Fibroblast of the conjunctiva (primary cell): Measurements from ENCODE around the gene DPP8.

Experiments
- DNase-seq: peaks from one replicate; pipeline ENCODE4 v3.0.0-alpha.2; 2010; ENCODE audit warnings: low read depth

Gene DPP8

DNA sequence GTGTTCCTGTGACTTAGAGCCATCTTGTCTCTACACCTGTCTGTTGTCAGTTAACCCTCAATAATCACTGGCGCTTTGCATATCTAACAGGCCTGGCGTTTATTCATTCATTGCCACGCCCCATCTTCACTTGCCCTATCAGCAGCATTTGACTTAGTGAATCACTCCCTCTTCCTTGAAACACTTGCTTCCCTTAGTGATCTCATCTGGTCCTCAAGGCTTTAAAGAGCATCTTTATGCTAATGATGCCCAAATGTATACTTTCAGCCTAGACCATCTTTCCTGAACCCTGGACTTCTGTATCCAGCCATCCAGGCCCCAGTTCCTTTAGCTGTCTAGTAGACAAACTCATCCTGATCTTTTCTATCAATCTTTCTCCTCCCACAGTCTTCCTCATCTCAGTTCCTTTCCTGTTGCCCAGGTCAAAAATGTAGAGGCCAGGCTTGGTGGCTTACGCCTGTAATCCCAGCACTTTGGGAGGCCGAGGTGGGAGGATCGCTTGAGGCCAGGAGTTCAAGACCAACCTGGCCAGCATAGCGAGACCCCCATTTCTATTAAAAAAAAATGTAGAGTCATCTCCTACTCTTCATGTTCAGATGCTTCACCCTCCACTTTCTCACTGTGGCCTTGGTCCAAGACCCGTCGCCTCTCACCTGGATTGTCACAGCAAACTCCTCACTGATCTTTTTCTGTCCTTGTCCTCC lies 93.4 kb downstream of the DPP8 start:
- no peak for DNase-seq

- no peak for DNase-seq
Observed at GRCh38 chr15:65423150-65423975, 94.1 kb downstream of the DPP8 start.

DNA sequence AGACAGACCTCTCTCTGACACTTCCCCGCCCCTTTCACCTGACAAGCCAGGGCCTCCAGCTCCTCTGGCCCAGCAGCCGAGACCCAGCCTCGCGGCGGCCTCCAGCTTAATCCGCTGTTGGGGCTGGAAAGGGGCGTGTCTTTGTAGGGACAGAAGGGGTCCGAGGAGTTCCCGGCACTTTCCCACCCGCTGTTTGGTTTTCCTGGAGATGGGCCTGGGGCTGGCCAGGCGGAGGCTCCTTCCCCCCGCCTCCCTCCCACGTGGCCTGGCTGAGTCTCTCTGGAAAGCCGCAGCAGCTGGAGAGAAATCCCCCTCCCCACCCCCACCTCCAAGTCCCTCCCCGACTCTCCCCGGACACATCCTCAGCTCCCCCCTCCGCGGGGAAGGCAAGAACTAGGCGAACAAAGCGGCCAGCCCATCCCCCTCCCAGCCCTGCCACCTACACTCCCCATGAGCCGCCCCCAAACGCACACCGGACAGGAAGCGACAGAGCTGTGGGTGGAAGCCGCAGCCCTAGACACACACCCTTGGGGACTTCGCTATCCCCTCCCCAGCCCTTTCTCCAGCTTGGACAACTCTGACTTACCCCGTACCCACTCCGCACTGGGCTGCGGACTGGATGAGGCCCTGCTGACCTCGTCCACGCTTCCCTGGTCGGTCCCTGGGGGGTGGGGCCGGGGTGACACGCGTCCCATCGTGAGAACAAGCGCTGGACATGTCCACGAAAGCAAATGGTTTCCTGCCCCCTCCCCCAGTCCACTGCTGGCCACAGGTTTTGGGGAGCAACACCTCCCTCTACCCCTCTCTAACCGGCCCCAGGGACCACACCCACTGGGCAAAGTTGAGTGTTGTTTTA lies 95.9 kb downstream of the DPP8 start:
- peak; percentile 48 for DNase-seq

DNA sequence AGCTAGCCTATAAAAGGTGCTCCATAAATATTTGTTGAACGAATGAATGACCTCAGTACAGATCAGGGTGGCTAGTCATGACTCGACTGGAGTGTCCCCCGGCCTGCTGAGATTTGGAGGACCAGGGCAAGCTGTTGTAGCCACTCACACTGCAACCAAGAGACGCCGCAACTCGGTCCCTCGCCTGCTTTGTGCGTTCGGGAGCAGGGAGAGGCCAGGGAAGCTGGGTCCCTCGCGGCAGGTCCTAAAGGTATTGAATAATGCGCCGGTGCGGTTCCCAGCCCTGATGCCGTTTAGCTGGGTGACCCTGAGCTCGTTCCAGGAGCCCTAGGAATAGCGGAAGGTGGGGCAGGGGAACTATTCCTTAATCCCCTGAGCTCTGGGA lies 96.5 kb downstream of the DPP8 start:
- no peak for DNase-seq

DNA sequence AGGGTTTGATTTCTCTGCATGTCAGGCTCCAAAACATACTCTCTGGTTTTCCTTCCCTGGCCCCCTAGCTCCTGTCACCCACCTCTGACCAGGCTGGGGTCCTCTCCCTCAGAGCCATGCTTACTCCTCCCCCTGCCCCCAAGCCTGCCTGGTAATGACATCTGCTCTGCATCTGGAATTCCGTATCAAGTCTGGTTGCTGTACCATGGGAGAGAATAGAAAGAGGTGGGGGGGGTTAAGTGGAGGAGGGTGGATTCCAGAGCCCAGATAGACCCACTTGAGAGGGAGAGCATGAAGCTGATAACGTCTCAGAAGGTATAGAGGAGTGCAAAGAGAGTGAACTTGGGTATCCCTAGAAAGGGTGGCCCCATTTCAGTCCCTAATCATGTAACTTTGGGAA lies 98.9 kb downstream of the DPP8 start:
- DNase-seq = no peak

- peak; percentile 47 for DNase-seq
Observed at GRCh38 chr15:65416845-65417416, 100.6 kb downstream of the DPP8 start.

- no peak for DNase-seq
Observed at GRCh38 chr15:65414841-65415621, 102.5 kb downstream of the DPP8 start.

GRCh38 chr15:65413760-65414144 lies 103.7 kb downstream of the DPP8 start:
- DNase-seq = no peak

DNA sequence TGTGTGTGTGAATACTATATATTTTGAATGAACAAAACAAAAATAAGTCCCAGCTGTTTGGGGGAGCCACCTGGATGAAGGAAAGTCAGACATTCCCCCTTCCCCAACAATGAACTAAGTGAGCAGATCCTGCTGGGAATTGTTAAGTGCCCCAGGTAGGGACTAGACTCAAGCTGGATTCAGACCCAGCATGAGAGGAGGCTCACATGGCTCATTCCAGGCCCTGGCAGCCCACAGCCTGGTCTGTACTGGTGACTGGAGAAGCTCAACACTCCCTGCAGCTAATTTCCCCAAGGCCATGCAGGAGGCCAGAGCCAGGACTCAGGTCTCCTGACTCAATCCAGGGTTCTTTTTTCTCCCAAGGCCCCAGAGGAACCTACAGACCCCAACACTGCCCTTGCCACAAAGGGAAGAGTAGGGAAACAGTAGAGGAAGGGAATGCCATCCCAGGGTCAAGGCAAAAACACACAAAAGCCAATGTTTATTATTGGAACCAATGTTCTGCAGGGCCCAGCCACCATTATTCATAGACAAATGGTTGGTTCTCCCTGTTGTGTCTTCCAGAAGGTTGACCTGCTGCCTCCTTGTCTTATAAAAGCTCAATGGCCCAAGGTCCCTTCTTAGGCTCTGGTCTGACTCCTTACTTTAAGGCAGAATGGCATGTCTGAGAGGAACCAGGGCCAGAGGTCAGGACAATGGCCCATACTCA lies 104.3 kb downstream of the DPP8 start:
- no peak for DNase-seq

GRCh38 chr15:65412556-65412955 lies 104.9 kb downstream of the DPP8 start:
- DNase-seq = no peak

DNA sequence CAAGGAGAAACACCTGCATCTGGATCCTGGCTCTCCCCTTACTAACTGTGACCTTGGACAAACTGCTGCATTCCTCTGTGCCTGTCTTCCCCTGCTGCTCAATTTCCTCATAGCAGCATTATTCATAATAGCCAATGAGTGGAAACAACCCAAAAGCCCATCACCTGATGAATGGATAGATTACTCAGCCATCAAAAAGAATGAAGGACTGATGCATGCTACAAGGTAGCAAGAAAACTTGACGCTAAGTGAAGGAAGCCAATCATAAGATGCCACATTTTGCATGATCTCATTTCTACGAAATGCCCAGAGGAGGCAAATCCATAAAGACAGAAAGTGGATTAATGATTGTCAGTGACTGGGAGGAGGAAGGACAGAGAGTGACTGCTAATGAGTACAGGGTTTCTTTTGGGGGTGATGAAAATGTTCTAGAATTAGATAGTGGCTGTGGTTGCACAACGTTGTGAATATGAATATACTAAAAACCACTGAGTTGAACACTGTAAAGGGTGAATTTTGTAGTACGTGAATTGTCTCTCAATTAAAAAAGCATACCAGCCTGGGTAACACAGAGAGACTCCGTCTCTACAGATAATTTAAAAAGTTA lies 105.9 kb downstream of the DPP8 start:
- no peak for DNase-seq

GRCh38 chr15:65410972-65411371 lies 106.5 kb downstream of the DPP8 start:
- no peak for DNase-seq

- DNase-seq = no peak
Observed at GRCh38 chr15:65410036-65410435, 107.5 kb downstream of the DPP8 start.

- DNase-seq = peak; percentile 74
Observed at GRCh38 chr15:65409036-65409631, 108.4 kb downstream of the DPP8 start.

DNA sequence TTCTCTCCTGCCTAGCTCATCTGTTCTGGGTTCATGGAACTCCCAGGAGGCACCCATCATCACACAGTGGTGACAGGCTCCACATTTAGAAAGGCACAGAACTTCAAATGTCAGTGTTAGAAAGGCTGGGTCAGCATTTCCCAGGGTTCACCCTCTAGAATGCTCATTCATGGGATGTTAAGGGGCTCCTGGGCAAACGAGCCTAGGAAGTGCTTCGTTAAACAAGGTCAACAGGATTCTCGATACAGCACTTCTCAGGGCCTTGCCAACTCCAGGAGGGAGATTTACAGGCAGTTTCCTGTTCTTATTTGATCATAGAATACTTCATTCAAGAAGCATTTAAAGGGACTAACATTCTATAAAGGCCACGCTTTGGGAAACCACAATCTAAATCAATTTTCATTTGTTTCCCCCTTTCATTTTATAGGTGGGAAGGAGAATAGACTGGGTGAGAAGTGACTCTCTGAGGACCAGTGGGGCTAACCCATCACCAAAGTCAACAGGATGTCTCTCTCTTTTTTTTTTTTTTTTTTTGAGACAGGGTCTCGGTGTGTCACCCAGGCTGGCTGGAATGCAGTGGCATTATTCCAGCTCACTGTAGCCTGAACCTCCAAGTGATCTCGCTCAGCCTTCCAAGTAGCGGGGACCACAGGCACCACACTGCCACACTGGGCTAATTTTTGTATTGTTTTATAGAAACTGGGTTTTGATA lies 109.0 kb downstream of the DPP8 start:
- DNase-seq = no peak

GRCh38 chr15:65406424-65407000 lies 111.0 kb downstream of the DPP8 start:
- DNase-seq = no peak

- no peak for DNase-seq
Observed at GRCh38 chr15:65405791-65406423, 111.6 kb downstream of the DPP8 start.

DNA sequence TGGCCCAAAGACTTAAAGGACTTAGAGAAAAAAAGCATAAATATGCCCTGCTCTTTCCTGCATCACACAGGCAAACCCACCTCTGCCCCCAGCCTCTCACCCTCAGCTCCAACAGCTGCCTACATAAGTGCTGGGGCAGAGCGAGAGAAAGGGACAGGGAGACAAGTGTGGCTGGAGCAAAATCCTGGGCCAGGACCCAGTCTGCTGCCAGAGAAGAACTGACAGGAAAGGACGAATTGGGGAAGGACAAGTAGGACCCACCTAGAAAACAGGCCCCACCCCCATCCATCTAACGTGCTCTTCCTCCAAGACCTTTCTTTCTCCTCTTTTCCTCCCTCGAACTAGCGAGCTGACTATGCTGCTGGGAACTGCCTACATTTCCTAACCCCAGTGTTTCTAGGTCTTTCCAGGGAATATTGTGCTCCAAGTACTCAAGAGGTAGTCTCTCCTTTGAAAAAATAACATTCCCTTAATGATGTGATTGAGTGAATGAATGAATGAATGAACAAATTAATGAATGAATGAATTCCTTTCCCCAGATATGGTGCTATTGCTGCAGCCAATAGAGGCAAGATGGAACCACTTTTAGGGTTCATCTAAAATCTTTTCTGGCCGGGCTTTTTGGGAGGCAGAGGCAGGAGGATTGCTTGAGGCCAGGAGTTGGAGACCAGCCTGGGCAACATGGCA lies 113.2 kb downstream of the DPP8 start:
- DNase-seq = no peak
